GM23248 (cell line): ENCODE results near the gene NDUFAF7.

ENCODE experiments used
- EZH2 ChIP-seq: fragments of 200-600 bp; sonication (generic); IDR thresholded peaks from 2 replicates; pipeline ENCODE4 v1.6.1; 2018; ENCODE audit warnings: antibody characterized with exemption, mild to moderate bottlenecking; ENCODE audit not compliant: insufficient read depth, poor library complexity, severe bottlenecking
- EZH2phosphoT487 ChIP-seq: fragments of 200-600 bp; sonication (generic); IDR thresholded peaks from 2 replicates; pipeline ENCODE4 v1.6.1; 2018; ENCODE audit warnings: antibody characterized with exemption, moderate library complexity, mild to moderate bottlenecking, low read depth; ENCODE audit not compliant: insufficient read depth

GRCh38 chr2:37198681-37199065, 32.8 kb upstream of the NDUFAF7 start:
- TF ChIP-seq EZH2phosphoT487 (no peak), EZH2 (no peak)
